ENCODE measurements around the gene IGFBP7. TPM values are rescaled to one million over a fixed set of nuclear protein-coding genes. Genes with fewer than 3 reads are reported as not detected.

Gene IGFBP7
- total RNA-seq, 6 experiments from 2014 or later, result 46.2 to 347 (median 163) TPM

GRCh38 chr4:57100979-57101651, 9.1 kb downstream of the IGFBP7 start:
- 50% methylated on average over 4 of the region's 4 CpGs for WGBS (ENCODE audit: insufficient coverage, low coverage, low lambda C conversion rate, missing lambda C conversion rate)
- no peak for TF ChIP-seq POLR2A (IDR thresholded peaks at IDR 0.05)
- TF ChIP-seq CTCF (IDR thresholded peaks at IDR 0.05), result no peak

GRCh38 chr4:57099363-57099762, 10.8 kb downstream of the IGFBP7 start:
- WGBS (ENCODE audit: insufficient coverage, low coverage, low lambda C conversion rate, missing lambda C conversion rate), result 40% methylated on average over 2 of the region's 2 CpGs
- TF ChIP-seq POLR2A (IDR thresholded peaks at IDR 0.05), result no peak
- TF ChIP-seq CTCF (IDR thresholded peaks at IDR 0.05), result no peak
- no peak overlapping the region for H3K4me3 ChIP-seq
- H3K9me3 ChIP-seq, result no peaks in the 10 kb centered on the region
- no peaks in the 10 kb centered on the region for H3K4me1 ChIP-seq
- H3K36me3 ChIP-seq, result no peaks in the 10 kb centered on the region
- H3K27ac ChIP-seq, result peak overlapping the region in 1 of 3 donors; percentile 8
- ATAC-seq (no peak), DNase-seq (no peak)
- no peaks in the 10 kb centered on the region for H3K27me3 ChIP-seq
- intact Hi-C loops (cut with DNase I), result no loop called here

More at GRCh38 chr4:57100979-57101651, 9.1 kb downstream of the IGFBP7 start:
- H3K36me3 ChIP-seq, result no peaks in the 10 kb centered on the region
- no peak overlapping the region for H3K4me3 ChIP-seq
- DNase-seq, result no peak
- peak overlapping the region; percentile 23 to 49 (median 33) for H3K27ac ChIP-seq
- H3K27me3 ChIP-seq, result no peaks in the 10 kb centered on the region
- intact Hi-C loops (cut with DNase I), result no loop called here
- H3K9me3 ChIP-seq, result no peaks in the 10 kb centered on the region
- no peak for ATAC-seq
- H3K4me1 ChIP-seq, result no peaks in the 10 kb centered on the region

GRCh38 chr4:57098941-57099340, 11.2 kb downstream of the IGFBP7 start:
- Histone ChIP-seq H3K27me3 (no peaks in the 10 kb centered on the region), H3K4me1 (no peaks in the 10 kb centered on the region), H3K9me3 (no peaks in the 10 kb centered on the region), H3K4me3 (no peak overlapping the region), H3K36me3 (no peaks in the 10 kb centered on the region), H3K27ac (peak overlapping the region in 1 of 3 donors; percentile 8)
- DNase-seq, result no peak
- ATAC-seq, result no peak
- intact Hi-C loops (cut with DNase I), result no loop called here
- TF ChIP-seq CTCF (IDR thresholded peaks at IDR 0.05) (no peak), POLR2A (IDR thresholded peaks at IDR 0.05) (no peak)

- no peak for ATAC-seq
- peak overlapping the region in 1 of 3 donors; percentile 29 for H3K27ac ChIP-seq
- no peak for DNase-seq
- 17% methylated on average over 2 of the region's 5 CpGs for WGBS (ENCODE audit: insufficient coverage, low coverage, low lambda C conversion rate, missing lambda C conversion rate)
- TF ChIP-seq POLR2A (IDR thresholded peaks at IDR 0.05) (no peak), CTCF (IDR thresholded peaks at IDR 0.05) (no peak)
- no peaks in the 10 kb centered on the region for H3K27me3 ChIP-seq
- H3K36me3 ChIP-seq, result no peaks in the 10 kb centered on the region
- no peaks in the 10 kb centered on the region for H3K4me1 ChIP-seq
- no peaks in the 10 kb centered on the region for H3K9me3 ChIP-seq
- intact Hi-C loops (cut with DNase I), result no loop called here
- H3K4me3 ChIP-seq, result no peak overlapping the region
Measured at GRCh38 chr4:57098415-57098814, 11.8 kb downstream of the IGFBP7 start.

Data from right lobe of liver (tissue), 6 donors.